Dermis lymphatic vessel endothelial cell (primary cell): ENCODE data around the gene SPRED1. TPM values are rescaled to one million over a fixed set of nuclear protein-coding genes. Genes with fewer than 3 reads are reported as not detected.

Experiments
- total RNA-seq: library from RNA; depleted of rRNA; stranded (reverse); fragments of >200 nt; gene quantifications from 2 replicates; pipeline ENCODE4 v1.2.1, GENCODE V29; 2014

SPRED1 gene
- 20.2 and 30.7 TPM in 2 replicates for total RNA-seq

GRCh38 chr15:38252481-38253350 is at the start of gene SPRED1:
Gene SPRED1, plus strand, starts transcription at chr15:38252836. Its CDS starts 350 bp downstream, at chr15:38253186.

Other genes starting within 250 kb of the SPRED1 start
- gene FAM98B, start 201.3 kb downstream of the SPRED1 start, total RNA-seq, result 6.6 and 7.3 TPM in 2 replicates